Liver (tissue), 3 donors: ENCODE results near the gene SMIM44.
A peak's percentile ranks its signal among the peaks of the same experiment; 100 is the strongest.

Experiments used
- EGR1 ChIP-seq, 2 donors: IDR thresholded peaks; 2 replicates each; pipeline ENCODE4 v1.6.1; 2016 to 2018; ENCODE audit warnings: antibody characterized with exemption in 2 of 2, low read depth in 2 of 2
- FOXA1 ChIP-seq: IDR thresholded peaks from 2 replicates; pipeline ENCODE4 v1.6.1; 2016; ENCODE audit warnings: antibody characterized with exemption
- JUND ChIP-seq, 2 donors: IDR thresholded peaks; 2 replicates each; pipeline ENCODE4 v1.6.1; 2016; ENCODE audit warnings: antibody characterized with exemption in 2 of 2
- TAF1 ChIP-seq: conservative IDR thresholded peaks from 2 replicates; pipeline ENCODE4 v1.6.1; 2016; ENCODE audit warnings: antibody characterized with exemption, mild to moderate bottlenecking
- TF ChIP-seq, protein P1 (sequence below): fragments of 150-350 bp; IDR thresholded peaks from 2 replicates; pipeline ENCODE4 v1.5.1; 2017; ENCODE audit warnings: improper control_type of control experiment, low read depth, low read length; ENCODE audit not compliant: missing input control
- TF ChIP-seq, protein P2 (sequence below): IDR thresholded peaks from 2 replicates; pipeline ENCODE4 v1.6.1; 2016; ENCODE audit warnings: antibody characterized with exemption
- TF ChIP-seq, protein P3 (sequence below): IDR thresholded peaks from 2 replicates; pipeline ENCODE4 v1.6.1; 2016; ENCODE audit warnings: antibody characterized with exemption
- TF ChIP-seq, protein P4 (sequence below): IDR thresholded peaks from 2 replicates; pipeline ENCODE4 v1.6.1; 2016; ENCODE audit warnings: antibody characterized with exemption, mild to moderate bottlenecking
- donor health status: healthy.
- donor health status: healthy.

DNA sequence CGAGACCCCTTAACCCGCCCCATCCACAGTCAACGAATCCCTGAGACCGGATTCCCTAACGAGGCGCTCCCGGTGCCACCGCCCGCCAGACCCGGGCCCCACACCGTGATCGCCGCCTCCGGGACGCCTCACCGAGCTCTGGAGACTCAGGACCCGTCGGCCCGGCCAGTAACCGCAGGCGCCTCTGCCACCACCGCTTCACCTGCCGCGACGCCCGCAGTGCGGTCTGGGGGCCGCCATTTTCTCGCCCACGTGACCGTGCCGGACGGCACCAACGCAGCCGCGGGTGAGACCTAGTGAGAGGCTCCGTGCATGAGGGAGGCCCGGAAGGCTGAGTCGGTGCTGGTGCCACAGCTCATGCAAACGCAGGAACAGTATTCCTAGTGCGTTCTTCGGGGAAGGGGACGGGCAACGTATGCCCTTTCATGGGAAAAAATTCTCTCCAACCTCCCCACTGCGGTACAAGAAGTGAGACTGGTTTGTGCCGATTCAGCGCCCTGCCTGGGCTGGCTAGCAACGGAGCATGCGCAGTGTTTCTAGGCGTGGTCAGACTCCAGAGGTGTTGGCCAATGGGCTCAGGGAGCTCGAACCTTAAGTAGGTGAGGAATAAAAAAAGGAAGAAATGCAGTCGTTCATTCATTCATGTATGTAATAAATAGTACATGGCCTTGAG is 17.3 kb upstream of the SMIM44 start, which contains the start of gene DOHH:
- TF ChIP-seq FOXA1 (no peak), JUND (IDR thresholded peaks at IDR 0.05) (no peak), TAF1 (peak; percentile 63), EGR1 (IDR thresholded peaks at IDR 0.05; ENCODE audit: low read depth in 2 of 2) (peak; percentile 64 to 65)
- TF ChIP-seq, protein P1, sequence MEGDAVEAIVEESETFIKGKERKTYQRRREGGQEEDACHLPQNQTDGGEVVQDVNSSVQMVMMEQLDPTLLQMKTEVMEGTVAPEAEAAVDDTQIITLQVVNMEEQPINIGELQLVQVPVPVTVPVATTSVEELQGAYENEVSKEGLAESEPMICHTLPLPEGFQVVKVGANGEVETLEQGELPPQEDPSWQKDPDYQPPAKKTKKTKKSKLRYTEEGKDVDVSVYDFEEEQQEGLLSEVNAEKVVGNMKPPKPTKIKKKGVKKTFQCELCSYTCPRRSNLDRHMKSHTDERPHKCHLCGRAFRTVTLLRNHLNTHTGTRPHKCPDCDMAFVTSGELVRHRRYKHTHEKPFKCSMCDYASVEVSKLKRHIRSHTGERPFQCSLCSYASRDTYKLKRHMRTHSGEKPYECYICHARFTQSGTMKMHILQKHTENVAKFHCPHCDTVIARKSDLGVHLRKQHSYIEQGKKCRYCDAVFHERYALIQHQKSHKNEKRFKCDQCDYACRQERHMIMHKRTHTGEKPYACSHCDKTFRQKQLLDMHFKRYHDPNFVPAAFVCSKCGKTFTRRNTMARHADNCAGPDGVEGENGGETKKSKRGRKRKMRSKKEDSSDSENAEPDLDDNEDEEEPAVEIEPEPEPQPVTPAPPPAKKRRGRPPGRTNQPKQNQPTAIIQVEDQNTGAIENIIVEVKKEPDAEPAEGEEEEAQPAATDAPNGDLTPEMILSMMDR, result no peak
- TF ChIP-seq, protein P2, sequence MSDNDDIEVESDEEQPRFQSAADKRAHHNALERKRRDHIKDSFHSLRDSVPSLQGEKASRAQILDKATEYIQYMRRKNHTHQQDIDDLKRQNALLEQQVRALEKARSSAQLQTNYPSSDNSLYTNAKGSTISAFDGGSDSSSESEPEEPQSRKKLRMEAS, result no peak
- TF ChIP-seq, protein P3, sequence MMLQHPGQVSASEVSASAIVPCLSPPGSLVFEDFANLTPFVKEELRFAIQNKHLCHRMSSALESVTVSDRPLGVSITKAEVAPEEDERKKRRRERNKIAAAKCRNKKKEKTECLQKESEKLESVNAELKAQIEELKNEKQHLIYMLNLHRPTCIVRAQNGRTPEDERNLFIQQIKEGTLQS, result no peak
- TF ChIP-seq, protein P4, sequence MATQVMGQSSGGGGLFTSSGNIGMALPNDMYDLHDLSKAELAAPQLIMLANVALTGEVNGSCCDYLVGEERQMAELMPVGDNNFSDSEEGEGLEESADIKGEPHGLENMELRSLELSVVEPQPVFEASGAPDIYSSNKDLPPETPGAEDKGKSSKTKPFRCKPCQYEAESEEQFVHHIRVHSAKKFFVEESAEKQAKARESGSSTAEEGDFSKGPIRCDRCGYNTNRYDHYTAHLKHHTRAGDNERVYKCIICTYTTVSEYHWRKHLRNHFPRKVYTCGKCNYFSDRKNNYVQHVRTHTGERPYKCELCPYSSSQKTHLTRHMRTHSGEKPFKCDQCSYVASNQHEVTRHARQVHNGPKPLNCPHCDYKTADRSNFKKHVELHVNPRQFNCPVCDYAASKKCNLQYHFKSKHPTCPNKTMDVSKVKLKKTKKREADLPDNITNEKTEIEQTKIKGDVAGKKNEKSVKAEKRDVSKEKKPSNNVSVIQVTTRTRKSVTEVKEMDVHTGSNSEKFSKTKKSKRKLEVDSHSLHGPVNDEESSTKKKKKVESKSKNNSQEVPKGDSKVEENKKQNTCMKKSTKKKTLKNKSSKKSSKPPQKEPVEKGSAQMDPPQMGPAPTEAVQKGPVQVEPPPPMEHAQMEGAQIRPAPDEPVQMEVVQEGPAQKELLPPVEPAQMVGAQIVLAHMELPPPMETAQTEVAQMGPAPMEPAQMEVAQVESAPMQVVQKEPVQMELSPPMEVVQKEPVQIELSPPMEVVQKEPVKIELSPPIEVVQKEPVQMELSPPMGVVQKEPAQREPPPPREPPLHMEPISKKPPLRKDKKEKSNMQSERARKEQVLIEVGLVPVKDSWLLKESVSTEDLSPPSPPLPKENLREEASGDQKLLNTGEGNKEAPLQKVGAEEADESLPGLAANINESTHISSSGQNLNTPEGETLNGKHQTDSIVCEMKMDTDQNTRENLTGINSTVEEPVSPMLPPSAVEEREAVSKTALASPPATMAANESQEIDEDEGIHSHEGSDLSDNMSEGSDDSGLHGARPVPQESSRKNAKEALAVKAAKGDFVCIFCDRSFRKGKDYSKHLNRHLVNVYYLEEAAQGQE, result no peak
